Measurements from ENCODE around the gene PGAP1. TPM values are rescaled to one million over a fixed set of nuclear protein-coding genes. Genes with fewer than 3 reads are reported as not detected.

Gene PGAP1
- total RNA-seq, 1 donor from 2014 or later: 22.8 TPM

- DNase-seq (ENCODE audit: low read depth) (no peak), FAIRE-seq (peak; percentile 39)
- no peak overlapping the region for H3K27ac ChIP-seq (ENCODE audit: low read depth, low read length)
- no peak overlapping the region for H3K9ac ChIP-seq (ENCODE audit: low read length)
- H4K20me1 ChIP-seq (ENCODE audit: insufficient read depth, low read length): no peaks in the 10 kb centered on the region
- Mint-ChIP-seq H3K4me1 (ENCODE audit: low read depth, unreplicated experiment) (no peaks in the 10 kb centered on the region), H3K27ac (ENCODE audit: unreplicated experiment) (no peak overlapping the region), H3K36me3 (ENCODE audit: low read depth, unreplicated experiment) (no peaks in the 10 kb centered on the region), H3K4me3 (ENCODE audit: unreplicated experiment) (no peak overlapping the region), H3K9me3 (ENCODE audit: unreplicated experiment) (no peaks in the 10 kb centered on the region), H3K27me3 (ENCODE audit: low read depth, unreplicated experiment) (no peaks in the 10 kb centered on the region)
- H2AFZ ChIP-seq (ENCODE audit: low read depth, low read length): no peak overlapping the region
- H3K9me3 ChIP-seq (ENCODE audit: insufficient read depth, low read depth, low read length): no peaks in the 10 kb centered on the region
- H3K4me3 ChIP-seq (ENCODE audit: insufficient read depth, low read depth, low read length): no peak overlapping the region
- H3K27me3 ChIP-seq (ENCODE audit: insufficient read depth, low read length): no peaks in the 10 kb centered on the region
- H3K79me2 ChIP-seq (ENCODE audit: insufficient read depth, low read length): no peaks in the 10 kb centered on the region
- TF ChIP-seq EZH2 (IDR thresholded peaks at IDR 0.05; ENCODE audit: insufficient read depth, low read length): no peak
- TF ChIP-seq CTCF (IDR thresholded peaks at IDR 0.05; ENCODE audit: insufficient read depth, low read depth, low read length): no peak
- H3K4me2 ChIP-seq (ENCODE audit: low read length): no peak overlapping the region
- peaks cover 4% of the 10 kb centered on the region for H3K36me3 ChIP-seq (ENCODE audit: insufficient read depth, low read length)
- no peaks in the 10 kb centered on the region for H3K4me1 ChIP-seq (ENCODE audit: insufficient read depth, low read length)
Observed at GRCh38 chr2:196846295-196846694, 80.2 kb downstream of the PGAP1 start.

- no peaks in the 10 kb centered on the region for H3K9me3 Mint-ChIP-seq (ENCODE audit: unreplicated experiment)
- no peaks in the 10 kb centered on the region for H4K20me1 ChIP-seq (ENCODE audit: insufficient read depth, low read length)
- no peaks in the 10 kb centered on the region for H3K4me1 ChIP-seq (ENCODE audit: insufficient read depth, low read length)
- FAIRE-seq (no peak), DNase-seq (ENCODE audit: low read depth) (no peak)
- no peak overlapping the region for H3K4me3 ChIP-seq (ENCODE audit: insufficient read depth, low read depth, low read length)
- no peak for TF ChIP-seq CTCF (IDR thresholded peaks at IDR 0.05; ENCODE audit: insufficient read depth, low read depth, low read length)
- TF ChIP-seq EZH2 (IDR thresholded peaks at IDR 0.05; ENCODE audit: insufficient read depth, low read length): no peak
- no peak overlapping the region for H3K4me3 Mint-ChIP-seq (ENCODE audit: unreplicated experiment)
- H3K9ac ChIP-seq (ENCODE audit: low read length): no peak overlapping the region
- H3K4me2 ChIP-seq (ENCODE audit: low read length): no peak overlapping the region
- H3K27ac Mint-ChIP-seq (ENCODE audit: unreplicated experiment): no peak overlapping the region
- H3K36me3 ChIP-seq (ENCODE audit: insufficient read depth, low read length): peaks cover 7% of the 10 kb centered on the region
- no peak overlapping the region for H3K27ac ChIP-seq (ENCODE audit: low read depth, low read length)
- no peaks in the 10 kb centered on the region for H3K27me3 ChIP-seq (ENCODE audit: insufficient read depth, low read length)
- no peaks in the 10 kb centered on the region for H3K27me3 Mint-ChIP-seq (ENCODE audit: low read depth, unreplicated experiment)
- no peaks in the 10 kb centered on the region for H3K4me1 Mint-ChIP-seq (ENCODE audit: low read depth, unreplicated experiment)
- no peaks in the 10 kb centered on the region for H3K79me2 ChIP-seq (ENCODE audit: insufficient read depth, low read length)
- peaks cover under 1% of the 10 kb centered on the region for H3K36me3 Mint-ChIP-seq (ENCODE audit: low read depth, unreplicated experiment)
- H3K9me3 ChIP-seq (ENCODE audit: insufficient read depth, low read depth, low read length): no peaks in the 10 kb centered on the region
- no peak overlapping the region for H2AFZ ChIP-seq (ENCODE audit: low read depth, low read length)
Observed at GRCh38 chr2:196845371-196845770, 81.1 kb downstream of the PGAP1 start.

- H3K9ac ChIP-seq (ENCODE audit: low read length): no peak overlapping the region
Observed at GRCh38 chr2:196840171-196840570, 86.3 kb downstream of the PGAP1 start.

More at GRCh38 chr2:196840171-196840570, 86.3 kb downstream of the PGAP1 start:
- no peaks in the 10 kb centered on the region for H3K9me3 Mint-ChIP-seq (ENCODE audit: unreplicated experiment)
- Histone ChIP-seq H3K9me3 (ENCODE audit: insufficient read depth, low read depth, low read length) (no peaks in the 10 kb centered on the region), H3K27me3 (ENCODE audit: insufficient read depth, low read length) (no peaks in the 10 kb centered on the region), H3K4me1 (ENCODE audit: insufficient read depth, low read length) (no peaks in the 10 kb centered on the region), H3K79me2 (ENCODE audit: insufficient read depth, low read length) (no peaks in the 10 kb centered on the region), H3K27ac (ENCODE audit: low read depth, low read length) (no peak overlapping the region), H3K4me2 (ENCODE audit: low read length) (no peak overlapping the region), H2AFZ (ENCODE audit: low read depth, low read length) (no peak overlapping the region), H3K36me3 (ENCODE audit: insufficient read depth, low read length) (peaks cover 8% of the 10 kb centered on the region), H3K4me3 (ENCODE audit: insufficient read depth, low read depth, low read length) (no peak overlapping the region), H4K20me1 (ENCODE audit: insufficient read depth, low read length) (no peaks in the 10 kb centered on the region)
- H3K4me1 Mint-ChIP-seq (ENCODE audit: low read depth, unreplicated experiment): no peaks in the 10 kb centered on the region
- no peak overlapping the region for H3K27ac Mint-ChIP-seq (ENCODE audit: unreplicated experiment)
- no peak for TF ChIP-seq EZH2 (IDR thresholded peaks at IDR 0.05; ENCODE audit: insufficient read depth, low read length)
- no peak for TF ChIP-seq CTCF (IDR thresholded peaks at IDR 0.05; ENCODE audit: insufficient read depth, low read depth, low read length)
- H3K27me3 Mint-ChIP-seq (ENCODE audit: low read depth, unreplicated experiment): no peaks in the 10 kb centered on the region
- H3K36me3 Mint-ChIP-seq (ENCODE audit: low read depth, unreplicated experiment): peaks cover 3% of the 10 kb centered on the region
- FAIRE-seq (no peak), DNase-seq (ENCODE audit: low read depth) (no peak)
- H3K4me3 Mint-ChIP-seq (ENCODE audit: unreplicated experiment): no peak overlapping the region
